Measurements from ENCODE around the gene THSD7A. TPM values are rescaled to one million over a fixed set of nuclear protein-coding genes. Genes with fewer than 3 reads are reported as not detected.

Gene THSD7A
- total RNA-seq, 1 experiment from 2014 or later: 4.0 TPM

- Histone ChIP-seq H3K36me3 (ENCODE audit: low read depth) (no peaks in the 10 kb centered on the region), H2AFZ (no peak overlapping the region), H3K9me3 (ENCODE audit: insufficient read depth, low read depth) (no peaks in the 10 kb centered on the region), H3K4me1 (replicated peaks; ENCODE audit: insufficient read depth) (no peaks in the 10 kb centered on the region), H4K20me1 (ENCODE audit: insufficient read depth) (no peaks in the 10 kb centered on the region), H3K27ac (no peak overlapping the region), H3K79me2 (ENCODE audit: low read depth) (no peaks in the 10 kb centered on the region), H3K27me3 (ENCODE audit: insufficient read depth, low read depth) (no peaks in the 10 kb centered on the region), H3K4me2 (no peak overlapping the region), H3F3A (ENCODE audit: insufficient read depth, low read depth) (no peaks in the 10 kb centered on the region), H3K9me2 (ENCODE audit: insufficient read depth) (no peaks in the 10 kb centered on the region), H3K4me3 (no peak overlapping the region)
- no TSS peak for BruUV-seq (replicated peaks)
- CTCF ChIA-PET: no interaction called here
- no peak for DNase-seq
- intact Hi-C loops (cut with micrococcal nuclease; ENCODE audit: unreplicated experiment): no loop called here
- no peak for TF ChIP-seq EZH2 (IDR thresholded peaks at IDR 0.05; ENCODE audit: low read depth)
- peak; percentile 39; the same call in 1 of the 2 replicates for TF ChIP-seq CTCF (conservative IDR thresholded peaks at IDR 0.05)
- POLR2A ChIA-PET (ENCODE audit: unreplicated experiment): no interaction called here
Observed at GRCh38 chr7:11557627-11558026, 274.4 kb downstream of the THSD7A start.

GRCh38 chr7:11552676-11553296 lies 279.2 kb downstream of the THSD7A start:
- no peaks in the 10 kb centered on the region for H3K79me2 ChIP-seq (ENCODE audit: low read depth)
- H3K36me3 ChIP-seq (ENCODE audit: low read depth): no peaks in the 10 kb centered on the region
- BruUV-seq (replicated peaks): no TSS peak
- TF ChIP-seq EZH2 (IDR thresholded peaks at IDR 0.05; ENCODE audit: low read depth) (no peak), CTCF (conservative IDR thresholded peaks at IDR 0.05) (no peak)
- intact Hi-C loops (cut with micrococcal nuclease; ENCODE audit: unreplicated experiment): no loop called here
- no peak overlapping the region for H2AFZ ChIP-seq
- ChIA-PET POLR2A (ENCODE audit: unreplicated experiment) (no interaction called here), CTCF (no interaction called here)
- H3K27ac ChIP-seq: no peak overlapping the region
- no peak overlapping the region for H3K4me3 ChIP-seq
- H3K4me1 ChIP-seq (replicated peaks; ENCODE audit: insufficient read depth): no peaks in the 10 kb centered on the region
- no peaks in the 10 kb centered on the region for H3K9me2 ChIP-seq (ENCODE audit: insufficient read depth)
- no peaks in the 10 kb centered on the region for H3K9me3 ChIP-seq (ENCODE audit: insufficient read depth, low read depth)
- no peak overlapping the region for H3K4me2 ChIP-seq
- no peak for DNase-seq
- H3F3A ChIP-seq (ENCODE audit: insufficient read depth, low read depth): no peaks in the 10 kb centered on the region
- no peaks in the 10 kb centered on the region for H3K27me3 ChIP-seq (ENCODE audit: insufficient read depth, low read depth)
- no peaks in the 10 kb centered on the region for H4K20me1 ChIP-seq (ENCODE audit: insufficient read depth)

- Histone ChIP-seq H3K9me3 (ENCODE audit: insufficient read depth, low read depth) (no peaks in the 10 kb centered on the region), H3K27ac (no peak overlapping the region), H3K36me3 (ENCODE audit: low read depth) (no peaks in the 10 kb centered on the region), H4K20me1 (ENCODE audit: insufficient read depth) (no peaks in the 10 kb centered on the region), H3F3A (ENCODE audit: insufficient read depth, low read depth) (no peaks in the 10 kb centered on the region), H3K27me3 (ENCODE audit: insufficient read depth, low read depth) (no peaks in the 10 kb centered on the region), H2AFZ (no peak overlapping the region), H3K4me2 (no peak overlapping the region), H3K4me3 (no peak overlapping the region), H3K79me2 (ENCODE audit: low read depth) (no peaks in the 10 kb centered on the region), H3K9me2 (ENCODE audit: insufficient read depth) (no peaks in the 10 kb centered on the region), H3K4me1 (replicated peaks; ENCODE audit: insufficient read depth) (no peaks in the 10 kb centered on the region)
- intact Hi-C loops (cut with micrococcal nuclease; ENCODE audit: unreplicated experiment): no loop called here
- TF ChIP-seq EZH2 (IDR thresholded peaks at IDR 0.05; ENCODE audit: low read depth) (no peak), CTCF (conservative IDR thresholded peaks at IDR 0.05) (no peak)
- no peak for DNase-seq
- BruUV-seq (replicated peaks): no TSS peak
- CTCF ChIA-PET: no interaction called here
- POLR2A ChIA-PET (ENCODE audit: unreplicated experiment): no interaction called here
Observed at GRCh38 chr7:11551470-11551869, 280.5 kb downstream of the THSD7A start.
